ENCODE data around the gene EMC10. TPM values are rescaled to one million over a fixed set of nuclear protein-coding genes. Genes with fewer than 3 reads are reported as not detected.

The EMC10 gene
- total RNA-seq, 6 experiments from 2014 or later = 49.1 to 113 (median 55.2) TPM

- H3K27me3 Mint-ChIP-seq (ENCODE audit: insufficient read depth) = peaks cover 4% of the 10 kb centered on the region; the same call in 1 of the 2 replicates
- no peak for TF ChIP-seq CTCF (IDR thresholded peaks at IDR 0.05)
- peaks cover 19% of the 10 kb centered on the region for H3K36me3 Mint-ChIP-seq (ENCODE audit: low read depth)
- H3K27ac Mint-ChIP-seq = no peak overlapping the region
- peaks cover 2% of the 10 kb centered on the region for H3K9me3 Mint-ChIP-seq
- no peak overlapping the region for H3K4me3 Mint-ChIP-seq
- peaks cover 7% of the 10 kb centered on the region; the same call in 1 of the 2 replicates for H3K4me1 Mint-ChIP-seq (ENCODE audit: low read depth)
- no peak for DNase-seq
Observed at GRCh38 chr19:50481351-50482149, 5.2 kb downstream of the EMC10 start.

- no peak overlapping the region for H3K4me3 Mint-ChIP-seq
- peaks cover 27% of the 10 kb centered on the region for H3K36me3 Mint-ChIP-seq (ENCODE audit: low read depth)
- no peak overlapping the region for H3K27ac Mint-ChIP-seq
- H3K4me1 Mint-ChIP-seq (ENCODE audit: low read depth) = peaks cover 4% of the 10 kb centered on the region; the same call in 1 of the 2 replicates
- TF ChIP-seq CTCF (IDR thresholded peaks at IDR 0.05) = no peak
- no peak for DNase-seq
- peaks cover 10% of the 10 kb centered on the region for H3K27me3 Mint-ChIP-seq (ENCODE audit: insufficient read depth)
- peaks cover 8% of the 10 kb centered on the region for H3K9me3 Mint-ChIP-seq
Observed at GRCh38 chr19:50482271-50482855, 6.1 kb downstream of the EMC10 start.

GRCh38 chr19:50482916-50483315 lies 6.6 kb downstream of the EMC10 start:
- peaks cover 8% of the 10 kb centered on the region for H3K9me3 Mint-ChIP-seq
- DNase-seq = no peak
- peaks cover 27% of the 10 kb centered on the region for H3K36me3 Mint-ChIP-seq (ENCODE audit: low read depth)
- H3K27me3 Mint-ChIP-seq (ENCODE audit: insufficient read depth) = peaks cover 14% of the 10 kb centered on the region
- TF ChIP-seq CTCF (IDR thresholded peaks at IDR 0.05) = no peak
- no peak overlapping the region for H3K27ac Mint-ChIP-seq
- H3K4me3 Mint-ChIP-seq = no peak overlapping the region
- H3K4me1 Mint-ChIP-seq (ENCODE audit: low read depth) = no peaks in the 10 kb centered on the region

- no peak for DNase-seq
- peaks cover 9% of the 10 kb centered on the region for H3K9me3 Mint-ChIP-seq
- H3K4me1 Mint-ChIP-seq (ENCODE audit: low read depth) = no peaks in the 10 kb centered on the region
- H3K27me3 Mint-ChIP-seq (ENCODE audit: insufficient read depth) = peaks cover 30% of the 10 kb centered on the region
- H3K4me3 Mint-ChIP-seq = no peak overlapping the region
- peaks cover 23% of the 10 kb centered on the region for H3K36me3 Mint-ChIP-seq (ENCODE audit: low read depth)
- H3K27ac Mint-ChIP-seq = no peak overlapping the region
- no peak for TF ChIP-seq CTCF (IDR thresholded peaks at IDR 0.05)
Observed at GRCh38 chr19:50485284-50485955, 9.1 kb downstream of the EMC10 start.

GRCh38 chr19:50486823-50487515 lies 10.7 kb downstream of the EMC10 start:
- Mint-ChIP-seq H3K4me1 (ENCODE audit: low read depth) (peaks cover 6% of the 10 kb centered on the region), H3K27ac (no peak overlapping the region), H3K27me3 (ENCODE audit: insufficient read depth) (peaks cover 42% of the 10 kb centered on the region), H3K9me3 (peaks cover 11% of the 10 kb centered on the region), H3K36me3 (ENCODE audit: low read depth) (peaks cover 23% of the 10 kb centered on the region), H3K4me3 (no peak overlapping the region)
- peak; percentile 81 for TF ChIP-seq CTCF (IDR thresholded peaks at IDR 0.05)
- peak; percentile 41 for DNase-seq
